GM23338 (cell line): ENCODE data around the gene SULT2B1.

Experiments used
- CREB1 ChIP-seq: fragments of 250-450 bp; sonication (Bioruptor Pico); IDR thresholded peaks from 2 replicates; pipeline ENCODE4 v1.5.0; 2020; ENCODE audit warnings: low read depth, mild to moderate bottlenecking, moderate library complexity
- EZH2 ChIP-seq: fragments of 200-600 bp; sonication (generic); IDR thresholded peaks from one replicate; pipeline ENCODE4 v1.8.0; 2017; ENCODE audit warnings: antibody characterized with exemption, mild to moderate bottlenecking, low read depth; ENCODE audit not compliant: unreplicated experiment
- EZH2phosphoT487 ChIP-seq: fragments of 200-600 bp; sonication (generic); IDR thresholded peaks from one replicate; pipeline ENCODE4 v1.8.1; 2018; ENCODE audit warnings: antibody characterized with exemption; ENCODE audit not compliant: unreplicated experiment
- JUNB ChIP-seq: IDR thresholded peaks from one replicate; pipeline ENCODE4 v1.6.1; 2016; ENCODE audit warnings: antibody characterized with exemption; ENCODE audit not compliant: unreplicated experiment
- NANOG ChIP-seq: IDR thresholded peaks from 2 replicates; pipeline ENCODE4 v1.6.1; 2016; ENCODE audit warnings: antibody characterized with exemption, borderline replicate concordance
- POLR2AphosphoS5 ChIP-seq: IDR thresholded peaks from 2 replicates; pipeline ENCODE4 v1.6.1; 2016; ENCODE audit warnings: antibody characterized with exemption, low read depth
- STAT1 ChIP-seq: IDR thresholded peaks from one replicate; pipeline ENCODE4 v1.6.1; 2016; ENCODE audit warnings: antibody characterized with exemption; ENCODE audit not compliant: unreplicated experiment
- ZNF114 ChIP-seq: fragments of 250-450 bp; sonication (Bioruptor Pico); IDR thresholded peaks from 2 replicates; pipeline ENCODE4 v1.5.0; 2020; ENCODE audit warnings: mild to moderate bottlenecking, moderate library complexity
- ZNF331 ChIP-seq: fragments of 250-450 bp; sonication (Bioruptor Pico); IDR thresholded peaks from 2 replicates; pipeline ENCODE4 v1.5.0; 2020; ENCODE audit warnings: low read depth, mild to moderate bottlenecking, moderate library complexity
- TF ChIP-seq, protein P1 (sequence below), 2 experiments: fragments of 200-600 bp in 1 of 2; sonication (generic) in 1 of 2; conservative IDR thresholded peaks; 2 replicates each; pipeline versions ENCODE4 v1.5.1 to v1.6.1; 2016 to 2017; ENCODE audit warnings: antibody characterized with exemption in 2 of 2, low read depth in 2 of 2, mild to moderate bottlenecking in 2 of 2, moderate library complexity in 1 of 2
- TF ChIP-seq, protein P2 (sequence below): IDR thresholded peaks from one replicate; pipeline ENCODE4 v1.6.1; 2018; ENCODE audit warnings: antibody characterized with exemption; ENCODE audit not compliant: unreplicated experiment
- TF ChIP-seq, protein P3 (sequence below): IDR thresholded peaks from 2 replicates; pipeline ENCODE4 v1.6.1; 2016; ENCODE audit warnings: antibody characterized with exemption

GRCh38 chr19:48551437-48552302 is at the start of gene SULT2B1:
- TF ChIP-seq, protein P1, sequence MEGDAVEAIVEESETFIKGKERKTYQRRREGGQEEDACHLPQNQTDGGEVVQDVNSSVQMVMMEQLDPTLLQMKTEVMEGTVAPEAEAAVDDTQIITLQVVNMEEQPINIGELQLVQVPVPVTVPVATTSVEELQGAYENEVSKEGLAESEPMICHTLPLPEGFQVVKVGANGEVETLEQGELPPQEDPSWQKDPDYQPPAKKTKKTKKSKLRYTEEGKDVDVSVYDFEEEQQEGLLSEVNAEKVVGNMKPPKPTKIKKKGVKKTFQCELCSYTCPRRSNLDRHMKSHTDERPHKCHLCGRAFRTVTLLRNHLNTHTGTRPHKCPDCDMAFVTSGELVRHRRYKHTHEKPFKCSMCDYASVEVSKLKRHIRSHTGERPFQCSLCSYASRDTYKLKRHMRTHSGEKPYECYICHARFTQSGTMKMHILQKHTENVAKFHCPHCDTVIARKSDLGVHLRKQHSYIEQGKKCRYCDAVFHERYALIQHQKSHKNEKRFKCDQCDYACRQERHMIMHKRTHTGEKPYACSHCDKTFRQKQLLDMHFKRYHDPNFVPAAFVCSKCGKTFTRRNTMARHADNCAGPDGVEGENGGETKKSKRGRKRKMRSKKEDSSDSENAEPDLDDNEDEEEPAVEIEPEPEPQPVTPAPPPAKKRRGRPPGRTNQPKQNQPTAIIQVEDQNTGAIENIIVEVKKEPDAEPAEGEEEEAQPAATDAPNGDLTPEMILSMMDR (conservative IDR thresholded peaks at IDR 0.05; ENCODE audit: low read depth in 2 of 2), result no peak
- TF ChIP-seq EZH2, result no peak
- TF ChIP-seq CREB1 (CRISPR knock-in tag), result no peak
- TF ChIP-seq STAT1, result no peak
- no peak for TF ChIP-seq POLR2AphosphoS5
- TF ChIP-seq, protein P2, sequence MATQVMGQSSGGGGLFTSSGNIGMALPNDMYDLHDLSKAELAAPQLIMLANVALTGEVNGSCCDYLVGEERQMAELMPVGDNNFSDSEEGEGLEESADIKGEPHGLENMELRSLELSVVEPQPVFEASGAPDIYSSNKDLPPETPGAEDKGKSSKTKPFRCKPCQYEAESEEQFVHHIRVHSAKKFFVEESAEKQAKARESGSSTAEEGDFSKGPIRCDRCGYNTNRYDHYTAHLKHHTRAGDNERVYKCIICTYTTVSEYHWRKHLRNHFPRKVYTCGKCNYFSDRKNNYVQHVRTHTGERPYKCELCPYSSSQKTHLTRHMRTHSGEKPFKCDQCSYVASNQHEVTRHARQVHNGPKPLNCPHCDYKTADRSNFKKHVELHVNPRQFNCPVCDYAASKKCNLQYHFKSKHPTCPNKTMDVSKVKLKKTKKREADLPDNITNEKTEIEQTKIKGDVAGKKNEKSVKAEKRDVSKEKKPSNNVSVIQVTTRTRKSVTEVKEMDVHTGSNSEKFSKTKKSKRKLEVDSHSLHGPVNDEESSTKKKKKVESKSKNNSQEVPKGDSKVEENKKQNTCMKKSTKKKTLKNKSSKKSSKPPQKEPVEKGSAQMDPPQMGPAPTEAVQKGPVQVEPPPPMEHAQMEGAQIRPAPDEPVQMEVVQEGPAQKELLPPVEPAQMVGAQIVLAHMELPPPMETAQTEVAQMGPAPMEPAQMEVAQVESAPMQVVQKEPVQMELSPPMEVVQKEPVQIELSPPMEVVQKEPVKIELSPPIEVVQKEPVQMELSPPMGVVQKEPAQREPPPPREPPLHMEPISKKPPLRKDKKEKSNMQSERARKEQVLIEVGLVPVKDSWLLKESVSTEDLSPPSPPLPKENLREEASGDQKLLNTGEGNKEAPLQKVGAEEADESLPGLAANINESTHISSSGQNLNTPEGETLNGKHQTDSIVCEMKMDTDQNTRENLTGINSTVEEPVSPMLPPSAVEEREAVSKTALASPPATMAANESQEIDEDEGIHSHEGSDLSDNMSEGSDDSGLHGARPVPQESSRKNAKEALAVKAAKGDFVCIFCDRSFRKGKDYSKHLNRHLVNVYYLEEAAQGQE, result no peak
- TF ChIP-seq NANOG, result no peak
- no peak for TF ChIP-seq JUNB
- no peak for TF ChIP-seq EZH2phosphoT487
- TF ChIP-seq, protein P3, sequence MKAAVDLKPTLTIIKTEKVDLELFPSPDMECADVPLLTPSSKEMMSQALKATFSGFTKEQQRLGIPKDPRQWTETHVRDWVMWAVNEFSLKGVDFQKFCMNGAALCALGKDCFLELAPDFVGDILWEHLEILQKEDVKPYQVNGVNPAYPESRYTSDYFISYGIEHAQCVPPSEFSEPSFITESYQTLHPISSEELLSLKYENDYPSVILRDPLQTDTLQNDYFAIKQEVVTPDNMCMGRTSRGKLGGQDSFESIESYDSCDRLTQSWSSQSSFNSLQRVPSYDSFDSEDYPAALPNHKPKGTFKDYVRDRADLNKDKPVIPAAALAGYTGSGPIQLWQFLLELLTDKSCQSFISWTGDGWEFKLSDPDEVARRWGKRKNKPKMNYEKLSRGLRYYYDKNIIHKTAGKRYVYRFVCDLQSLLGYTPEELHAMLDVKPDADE, result no peak
- no peak for TF ChIP-seq ZNF331 (CRISPR knock-in tag)
- no peak for TF ChIP-seq ZNF114
